K562 (cell line): ENCODE data around the gene HLCS. TPM values are rescaled to one million over a fixed set of nuclear protein-coding genes. Genes with fewer than 3 reads are reported as not detected.

Experiments used
- ARID2 ChIP-seq: fragments of 450-650 bp; IDR thresholded peaks from 2 replicates; pipeline ENCODE4 v1.6.1; 2017; ENCODE audit warnings: antibody characterized with exemption, mild to moderate bottlenecking
- BACH1 ChIP-seq: fragments of 200-800 bp; sonication (Bioruptor generic); IDR thresholded peaks from 2 replicates; pipeline ENCODE4 v1.6.1; 2016; ENCODE audit warnings: missing genetic modification characterization, missing compliant biosample characterization
- CREM ChIP-seq: IDR thresholded peaks from 2 replicates; pipeline ENCODE4 v1.6.1; 2014; ENCODE audit warnings: antibody characterized with exemption, low read depth
- DMBX1 ChIP-seq: fragments of 250-450 bp; sonication (Bioruptor Pico); IDR thresholded peaks from 2 replicates; pipeline ENCODE4 v1.8.0; 2022; ENCODE audit warnings: inconsistent platforms, mild to moderate bottlenecking, moderate library complexity, borderline replicate concordance
- HDAC2 ChIP-seq: fragments of 450-650 bp; IDR thresholded peaks from 2 replicates; pipeline ENCODE4 v1.6.1; 2016; ENCODE audit warnings: mild to moderate bottlenecking
- KDM1A ChIP-seq, 2 experiments: fragments of 450-650 bp; IDR thresholded peaks; 2 replicates each; pipeline ENCODE4 v1.6.1; 2016; ENCODE audit warnings: mild to moderate bottlenecking in 2 of 2
- MAFG ChIP-seq: fragments of 450-650 bp; conservative IDR thresholded peaks from 2 replicates; pipeline ENCODE4 v1.6.1; 2016; ENCODE audit warnings: missing genetic modification characterization, missing compliant biosample characterization
- NONO ChIP-seq, 2 experiments: fragments of 200-400 bp in 1 of 2; fragments of 450-650 bp in 1 of 2; formaldehyde crosslinking in 1 of 2; IDR thresholded peaks; 2 replicates each; pipeline ENCODE4 v1.6.1; 2017; ENCODE audit warnings: low read depth in 2 of 2, mild to moderate bottlenecking in 2 of 2, moderate library complexity in 2 of 2, low read length in 1 of 2
- NR2F6 ChIP-seq: fragments of 450-650 bp; formaldehyde crosslinking; IDR thresholded peaks from 2 replicates; pipeline ENCODE4 v1.4.0; 2020; ENCODE audit warnings: mild to moderate bottlenecking
- THRAP3 ChIP-seq: fragments of 450-650 bp; IDR thresholded peaks from 2 replicates; pipeline ENCODE4 v1.6.1; 2016; ENCODE audit warnings: mild to moderate bottlenecking, inconsistent platforms, borderline replicate concordance
- TSC22D4 ChIP-seq: fragments of 450-650 bp; IDR thresholded peaks from 2 replicates; pipeline ENCODE4 v1.6.1; 2016; ENCODE audit warnings: missing genetic modification characterization, missing biosample characterization, control low read depth
- YY1 ChIP-seq, 3 experiments: IDR thresholded peaks; 2 replicates each; pipeline ENCODE4 v1.6.1; 2011; ENCODE audit warnings: low read length in 2 of 3, mild to moderate bottlenecking in 2 of 3, moderate library complexity in 2 of 3, borderline replicate concordance in 1 of 3, control low read depth in 1 of 3, low read depth in 1 of 3; ENCODE audit not compliant: insufficient read depth in 3 of 3, insufficient replicate concordance in 2 of 3, control insufficient read depth in 1 of 3, insufficient read length in 1 of 3; ENCODE audit errors: extremely low read depth in 1 of 3
- ZBTB7A ChIP-seq: IDR thresholded peaks from 2 replicates; pipeline ENCODE4 v1.6.1; 2011; ENCODE audit warnings: low read depth, mild to moderate bottlenecking, low read length, moderate library complexity, borderline replicate concordance; ENCODE audit not compliant: control insufficient read depth
- ZNF174 ChIP-seq: fragments of 250-450 bp; sonication (Bioruptor Pico); IDR thresholded peaks from 2 replicates; pipeline ENCODE4 v1.4.0; 2020; ENCODE audit warnings: mild to moderate bottlenecking
- ZNF23 ChIP-seq: fragments of 250-450 bp; sonication (Bioruptor Pico); IDR thresholded peaks from 2 replicates; pipeline ENCODE4 v1.4.0; 2020; ENCODE audit warnings: mild to moderate bottlenecking
- ZNF561 ChIP-seq: fragments of 450-650 bp; formaldehyde crosslinking; conservative IDR thresholded peaks from 2 replicates; pipeline ENCODE4 v1.4.0; 2020; ENCODE audit warnings: mild to moderate bottlenecking, moderate library complexity
- ZNF584 ChIP-seq: fragments of 200-800 bp; sonication (Bioruptor generic); IDR thresholded peaks from 2 replicates; pipeline ENCODE4 v1.6.1; 2016; ENCODE audit warnings: low read depth, mild to moderate bottlenecking, missing genetic modification characterization, missing compliant biosample characterization
- polyA plus RNA-seq, 8 experiments: library from polyadenylated mRNA; depleted of rRNA in 4 of 8; stranded (reverse) in 5 of 8; unstranded in 3 of 8; fragments of >200 nt; fragmentation: Nextera tagmentation in 2 of 8; fragmentation: Illumina TruSeq in 1 of 8; extraction: Ambion mirVana in 2 of 8; extraction: Trizol in 1 of 8; gene quantifications; 2 replicates each; pipeline versions ENCODE4 v1.2.1 to v1.2.3, GENCODE V29; 2011 to 2014; ENCODE audit warnings: inconsistent platforms in 1 of 8, missing spikeins in 1 of 8
- total RNA-seq, 7 experiments: library from RNA; depleted of rRNA in 6 of 7; stranded (reverse); fragments of >200 nt in 6 of 7; fragmentation: Illumina TruSeq in 2 of 7; extraction: Trizol in 2 of 7; gene quantifications; 2 replicates each; pipeline versions ENCODE4 v1.2.1 to v1.2.3, GENCODE V29; 2011 to 2021; ENCODE audit warnings: low replicate concordance in 1 of 7
- TF ChIP-seq, protein P1 (sequence below): fragments of 450-650 bp; formaldehyde crosslinking; IDR thresholded peaks from 2 replicates; pipeline ENCODE4 v1.4.0; 2020; ENCODE audit warnings: mild to moderate bottlenecking, moderate library complexity
- TF ChIP-seq, protein P2 (sequence below): IDR thresholded peaks from 2 replicates; pipeline ENCODE4 v1.6.1; 2012; ENCODE audit warnings: low read depth, low read length, improper control_type of control experiment, borderline replicate concordance
- TF ChIP-seq, protein P3 (sequence below): fragments of 200-800 bp; sonication (Bioruptor generic); IDR thresholded peaks from 2 replicates; pipeline ENCODE4 v1.6.1; 2017; ENCODE audit warnings: missing genetic modification characterization, missing compliant biosample characterization
- TF ChIP-seq, protein P4 (sequence below): sonication (generic); formaldehyde crosslinking; IDR thresholded peaks from 2 replicates; pipeline ENCODE4 v1.4.0; 2020; ENCODE audit warnings: mild to moderate bottlenecking, missing genetic modification reagents
- TF ChIP-seq, protein P5 (sequence below): fragments of 250-450 bp; sonication (Bioruptor Pico); IDR thresholded peaks from 2 replicates; pipeline ENCODE4 v1.8.0; 2022; ENCODE audit warnings: moderate library complexity, mild to moderate bottlenecking, inconsistent platforms

The HLCS gene
- total and polyA plus RNA-seq, 9 of the 15 experiments (the other 6 are each of a cell fraction or from before 2014, with no cell fraction given): 3.0 to 21.5 (median 17.1) TPM

DNA sequence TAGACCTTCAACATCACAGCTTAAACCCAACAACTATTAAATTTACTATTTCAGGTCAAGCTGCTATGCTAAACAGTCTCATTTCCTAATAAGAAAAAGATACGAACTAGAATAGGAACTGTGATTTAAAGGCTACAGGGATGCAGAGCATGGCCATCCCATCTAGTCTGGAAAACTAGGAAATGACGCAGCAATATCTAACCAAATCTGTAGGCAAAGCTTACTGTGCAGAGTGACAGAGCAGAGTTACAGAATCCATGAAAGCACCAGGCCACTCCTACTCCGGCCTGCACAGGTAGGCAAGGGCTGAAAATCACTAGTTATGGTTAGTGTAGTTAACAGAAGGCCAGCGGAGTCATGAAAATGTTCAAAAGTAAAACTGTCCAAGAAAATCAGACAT, 2.1 kb downstream of the HLCS start (continued):
- TF ChIP-seq, protein P1, sequence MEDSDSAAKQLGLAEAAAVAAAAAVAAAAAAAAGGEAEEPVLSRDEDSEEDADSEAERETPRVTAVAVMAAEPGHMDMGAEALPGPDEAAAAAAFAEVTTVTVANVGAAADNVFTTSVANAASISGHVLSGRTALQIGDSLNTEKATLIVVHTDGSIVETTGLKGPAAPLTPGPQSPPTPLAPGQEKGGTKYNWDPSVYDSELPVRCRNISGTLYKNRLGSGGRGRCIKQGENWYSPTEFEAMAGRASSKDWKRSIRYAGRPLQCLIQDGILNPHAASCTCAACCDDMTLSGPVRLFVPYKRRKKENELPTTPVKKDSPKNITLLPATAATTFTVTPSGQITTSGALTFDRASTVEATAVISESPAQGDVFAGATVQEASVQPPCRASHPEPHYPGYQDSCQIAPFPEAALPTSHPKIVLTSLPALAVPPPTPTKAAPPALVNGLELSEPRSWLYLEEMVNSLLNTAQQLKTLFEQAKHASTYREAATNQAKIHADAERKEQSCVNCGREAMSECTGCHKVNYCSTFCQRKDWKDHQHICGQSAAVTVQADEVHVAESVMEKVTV (CRISPR knock-in tag): no peak
- TF ChIP-seq, protein P2, sequence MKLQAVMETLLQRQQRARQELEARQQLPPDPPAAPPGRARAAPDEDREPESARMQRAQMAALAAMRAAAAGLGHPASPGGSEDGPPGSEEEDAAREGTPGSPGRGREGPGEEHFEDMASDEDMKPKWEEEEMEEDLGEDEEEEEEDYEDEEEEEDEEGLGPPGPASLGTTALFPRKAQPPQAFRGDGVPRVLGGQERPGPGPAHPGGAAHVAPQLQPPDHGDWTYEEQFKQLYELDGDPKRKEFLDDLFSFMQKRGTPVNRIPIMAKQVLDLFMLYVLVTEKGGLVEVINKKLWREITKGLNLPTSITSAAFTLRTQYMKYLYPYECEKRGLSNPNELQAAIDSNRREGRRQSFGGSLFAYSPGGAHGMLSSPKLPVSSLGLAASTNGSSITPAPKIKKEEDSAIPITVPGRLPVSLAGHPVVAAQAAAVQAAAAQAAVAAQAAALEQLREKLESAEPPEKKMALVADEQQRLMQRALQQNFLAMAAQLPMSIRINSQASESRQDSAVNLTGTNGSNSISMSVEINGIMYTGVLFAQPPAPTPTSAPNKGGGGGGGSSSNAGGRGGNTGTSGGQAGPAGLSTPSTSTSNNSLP: peak; percentile 17; the same call in 1 of the 2 replicates
- TF ChIP-seq ARID2 (no peak), BACH1 (tag) (peak; percentile 84; the same call in 1 of the 2 replicates), YY1 (IDR thresholded peaks at IDR 0.05; ENCODE audit: borderline replicate concordance in 1 of 3, control insufficient read depth in 1 of 3, extremely low read depth in 1 of 3, insufficient read depth in 3 of 3, insufficient read length in 1 of 3, insufficient replicate concordance in 2 of 3, low read depth in 1 of 3, low read length in 2 of 3) (peak in 1 of 3 experiments; percentile 52), ZNF561 (CRISPR knock-in tag) (no peak), ZBTB7A (no peak), HDAC2 (peak; percentile 80; the same call in 1 of the 2 replicates), CREM (peak; percentile 71), KDM1A (IDR thresholded peaks at IDR 0.05) (peak; percentile 83 to 90), MAFG (peak; percentile 95), NR2F6 (CRISPR knock-in tag) (no peak), DMBX1 (CRISPR knock-in tag) (no peak), THRAP3 (no peak), NONO (IDR thresholded peaks at IDR 0.05; ENCODE audit: low read depth in 2 of 2, low read length in 1 of 2) (no peak), TSC22D4 (tag) (no peak), ZNF584 (CRISPR knock-in tag) (peak; percentile 75; the same call in 1 of the 2 replicates), ZNF174 (no peak), ZNF23 (CRISPR knock-in tag) (no peak)
- TF ChIP-seq, protein P3, sequence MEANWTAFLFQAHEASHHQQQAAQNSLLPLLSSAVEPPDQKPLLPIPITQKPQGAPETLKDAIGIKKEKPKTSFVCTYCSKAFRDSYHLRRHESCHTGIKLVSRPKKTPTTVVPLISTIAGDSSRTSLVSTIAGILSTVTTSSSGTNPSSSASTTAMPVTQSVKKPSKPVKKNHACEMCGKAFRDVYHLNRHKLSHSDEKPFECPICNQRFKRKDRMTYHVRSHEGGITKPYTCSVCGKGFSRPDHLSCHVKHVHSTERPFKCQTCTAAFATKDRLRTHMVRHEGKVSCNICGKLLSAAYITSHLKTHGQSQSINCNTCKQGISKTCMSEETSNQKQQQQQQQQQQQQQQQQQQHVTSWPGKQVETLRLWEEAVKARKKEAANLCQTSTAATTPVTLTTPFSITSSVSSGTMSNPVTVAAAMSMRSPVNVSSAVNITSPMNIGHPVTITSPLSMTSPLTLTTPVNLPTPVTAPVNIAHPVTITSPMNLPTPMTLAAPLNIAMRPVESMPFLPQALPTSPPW (CRISPR knock-in tag): no peak
- TF ChIP-seq, protein P4, sequence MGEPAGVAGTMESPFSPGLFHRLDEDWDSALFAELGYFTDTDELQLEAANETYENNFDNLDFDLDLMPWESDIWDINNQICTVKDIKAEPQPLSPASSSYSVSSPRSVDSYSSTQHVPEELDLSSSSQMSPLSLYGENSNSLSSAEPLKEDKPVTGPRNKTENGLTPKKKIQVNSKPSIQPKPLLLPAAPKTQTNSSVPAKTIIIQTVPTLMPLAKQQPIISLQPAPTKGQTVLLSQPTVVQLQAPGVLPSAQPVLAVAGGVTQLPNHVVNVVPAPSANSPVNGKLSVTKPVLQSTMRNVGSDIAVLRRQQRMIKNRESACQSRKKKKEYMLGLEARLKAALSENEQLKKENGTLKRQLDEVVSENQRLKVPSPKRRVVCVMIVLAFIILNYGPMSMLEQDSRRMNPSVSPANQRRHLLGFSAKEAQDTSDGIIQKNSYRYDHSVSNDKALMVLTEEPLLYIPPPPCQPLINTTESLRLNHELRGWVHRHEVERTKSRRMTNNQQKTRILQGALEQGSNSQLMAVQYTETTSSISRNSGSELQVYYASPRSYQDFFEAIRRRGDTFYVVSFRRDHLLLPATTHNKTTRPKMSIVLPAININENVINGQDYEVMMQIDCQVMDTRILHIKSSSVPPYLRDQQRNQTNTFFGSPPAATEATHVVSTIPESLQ (CRISPR knock-in tag): no peak
- TF ChIP-seq, protein P5, sequence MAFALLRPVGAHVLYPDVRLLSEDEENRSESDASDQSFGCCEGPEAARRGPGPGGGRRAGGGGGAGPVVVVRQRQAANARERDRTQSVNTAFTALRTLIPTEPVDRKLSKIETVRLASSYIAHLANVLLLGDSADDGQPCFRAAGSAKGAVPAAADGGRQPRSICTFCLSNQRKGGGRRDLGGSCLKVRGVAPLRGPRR: no peak
